SK-N-SH treated with all-trans-retinoic acid at 6 μM for 48 hours (cell line): ENCODE results near the gene GTF2H1.

Experiments
- ATAC-seq: fragments of 200-7000 bp; cut with Tn5 transposase; 3 replicates; pipeline ENCODE4 v1.9.1; 2020; ENCODE audit warnings: mild to moderate bottlenecking, moderate library complexity
- ARNTL ChIP-seq: fragments of 450-650 bp; formaldehyde crosslinking; IDR thresholded peaks from 2 replicates; pipeline ENCODE4 v1.5.0; 2020; ENCODE audit warnings: low read depth, mild to moderate bottlenecking, moderate library complexity, borderline replicate concordance
- BACH2 ChIP-seq: fragments of 250-450 bp; sonication (Bioruptor Pico); IDR thresholded peaks from 2 replicates; pipeline ENCODE4 v1.9.0; 2021; ENCODE audit warnings: mild to moderate bottlenecking, borderline replicate concordance
- CREB5 ChIP-seq: fragments of 250-450 bp; sonication (Bioruptor Pico); IDR thresholded peaks from 2 replicates; pipeline ENCODE4 v1.5.1; 2020; ENCODE audit warnings: low read depth, mild to moderate bottlenecking, moderate library complexity
- CSDC2 ChIP-seq: fragments of 250-450 bp; sonication (Bioruptor Pico); IDR thresholded peaks from 2 replicates; pipeline ENCODE4 v1.5.0; 2020; ENCODE audit warnings: mild to moderate bottlenecking, moderate library complexity
- ESRRG ChIP-seq: fragments of 250-450 bp; sonication (Bioruptor Pico); IDR thresholded peaks from 2 replicates; pipeline ENCODE4 v1.6.1; 2021; ENCODE audit warnings: mild to moderate bottlenecking
- GLIS3 ChIP-seq: fragments of 250-450 bp; sonication (Bioruptor Pico); IDR thresholded peaks from 2 replicates; pipeline ENCODE4 v1.5.0; 2020; ENCODE audit warnings: mild to moderate bottlenecking, moderate library complexity
- ISL1 ChIP-seq: fragments of 250-450 bp; sonication (Bioruptor Pico); IDR thresholded peaks from 2 replicates; pipeline ENCODE4 v2.1.2; 2022; ENCODE audit warnings: mild to moderate bottlenecking, moderate library complexity
- OSR1 ChIP-seq: fragments of 250-450 bp; sonication (Bioruptor Pico); IDR thresholded peaks from 2 replicates; pipeline ENCODE4 v1.8.0; 2022; ENCODE audit warnings: moderate library complexity, mild to moderate bottlenecking, inconsistent platforms
- PPARA ChIP-seq: fragments of 250-450 bp; sonication (Bioruptor Pico); IDR thresholded peaks from 2 replicates; pipeline ENCODE4 v1.5.0; 2020; ENCODE audit warnings: mild to moderate bottlenecking, borderline replicate concordance
- RARB ChIP-seq: fragments of 250-450 bp; sonication (Bioruptor Pico); IDR thresholded peaks from 2 replicates; pipeline ENCODE4 v1.8.0; 2021; ENCODE audit warnings: mild to moderate bottlenecking, moderate library complexity
- SNAI2 ChIP-seq: fragments of 250-450 bp; sonication (Bioruptor Pico); IDR thresholded peaks from 2 replicates; pipeline ENCODE4 v1.5.0; 2020; ENCODE audit warnings: mild to moderate bottlenecking, moderate library complexity
- TCF4 ChIP-seq: fragments of 250-450 bp; sonication (Bioruptor Pico); IDR thresholded peaks from 2 replicates; pipeline ENCODE4 v1.8.0; 2021; ENCODE audit warnings: mild to moderate bottlenecking, moderate library complexity, borderline replicate concordance
- TOX ChIP-seq: fragments of 250-450 bp; sonication (Bioruptor Pico); IDR thresholded peaks from 2 replicates; pipeline ENCODE4 v1.8.0; 2021; ENCODE audit warnings: mild to moderate bottlenecking, moderate library complexity, borderline replicate concordance
- ZC3H10 ChIP-seq: fragments of 250-450 bp; sonication (Bioruptor Pico); IDR thresholded peaks from 2 replicates; pipeline ENCODE4 v1.5.1; 2021; ENCODE audit warnings: mild to moderate bottlenecking, moderate library complexity
- ZFP3 ChIP-seq: fragments of 250-450 bp; sonication (Bioruptor Pico); IDR thresholded peaks from 2 replicates; pipeline ENCODE4 v1.5.0; 2020; ENCODE audit warnings: mild to moderate bottlenecking, moderate library complexity
- ZFP30 ChIP-seq: fragments of 450-650 bp; formaldehyde crosslinking; IDR thresholded peaks from 2 replicates; pipeline ENCODE4 v1.5.0; 2022; ENCODE audit warnings: mild to moderate bottlenecking, moderate library complexity
- ZNF565 ChIP-seq: fragments of 450-650 bp; formaldehyde crosslinking; conservative IDR thresholded peaks from 2 replicates; pipeline ENCODE4 v1.5.0; 2020; ENCODE audit warnings: low read depth, mild to moderate bottlenecking, moderate library complexity
- ZNF70 ChIP-seq: fragments of 450-650 bp; formaldehyde crosslinking; IDR thresholded peaks from 2 replicates; pipeline ENCODE4 v1.5.0; 2020; ENCODE audit warnings: mild to moderate bottlenecking, moderate library complexity
- ZNF8 ChIP-seq: fragments of 450-650 bp; formaldehyde crosslinking; IDR thresholded peaks from 2 replicates; pipeline ENCODE4 v1.5.0; 2020; ENCODE audit warnings: mild to moderate bottlenecking, moderate library complexity
- TF ChIP-seq, protein P1 (sequence below): fragments of 250-450 bp; sonication (Bioruptor Pico); IDR thresholded peaks from 2 replicates; pipeline ENCODE4 v1.5.1; 2021; ENCODE audit warnings: mild to moderate bottlenecking, moderate library complexity
- TF ChIP-seq, protein P2 (sequence below): fragments of 250-450 bp; sonication (Bioruptor Pico); IDR thresholded peaks from 2 replicates; pipeline ENCODE4 v1.5.0; 2020; ENCODE audit warnings: mild to moderate bottlenecking, moderate library complexity
- TF ChIP-seq, protein P3 (sequence below): fragments of 250-450 bp; sonication (Bioruptor Pico); IDR thresholded peaks from 2 replicates; pipeline ENCODE4 v1.8.0; 2020; ENCODE audit warnings: mild to moderate bottlenecking, moderate library complexity, borderline replicate concordance

GTF2H1 gene

GRCh38 chr11:18280438-18281045 is 41.8 kb upstream of the GTF2H1 start:
- ATAC-seq: no peak

GRCh38 chr11:18282626-18283025 is 39.7 kb upstream of the GTF2H1 start:
- TF ChIP-seq SNAI2 (CRISPR knock-in tag): no peak
- TF ChIP-seq PPARA (CRISPR knock-in tag): no peak

More at GRCh38 chr11:18280438-18281045, 41.8 kb upstream of the GTF2H1 start:
- TF ChIP-seq, protein P1, sequence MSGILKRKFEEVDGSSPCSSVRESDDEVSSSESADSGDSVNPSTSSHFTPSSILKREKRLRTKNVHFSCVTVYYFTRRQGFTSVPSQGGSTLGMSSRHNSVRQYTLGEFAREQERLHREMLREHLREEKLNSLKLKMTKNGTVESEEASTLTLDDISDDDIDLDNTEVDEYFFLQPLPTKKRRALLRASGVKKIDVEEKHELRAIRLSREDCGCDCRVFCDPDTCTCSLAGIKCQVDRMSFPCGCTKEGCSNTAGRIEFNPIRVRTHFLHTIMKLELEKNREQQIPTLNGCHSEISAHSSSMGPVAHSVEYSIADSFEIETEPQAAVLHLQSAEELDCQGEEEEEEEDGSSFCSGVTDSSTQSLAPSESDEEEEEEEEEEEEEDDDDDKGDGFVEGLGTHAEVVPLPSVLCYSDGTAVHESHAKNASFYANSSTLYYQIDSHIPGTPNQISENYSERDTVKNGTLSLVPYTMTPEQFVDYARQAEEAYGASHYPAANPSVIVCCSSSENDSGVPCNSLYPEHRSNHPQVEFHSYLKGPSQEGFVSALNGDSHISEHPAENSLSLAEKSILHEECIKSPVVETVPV: no peak
- no peak for TF ChIP-seq ESRRG (CRISPR knock-in tag)

DNA sequence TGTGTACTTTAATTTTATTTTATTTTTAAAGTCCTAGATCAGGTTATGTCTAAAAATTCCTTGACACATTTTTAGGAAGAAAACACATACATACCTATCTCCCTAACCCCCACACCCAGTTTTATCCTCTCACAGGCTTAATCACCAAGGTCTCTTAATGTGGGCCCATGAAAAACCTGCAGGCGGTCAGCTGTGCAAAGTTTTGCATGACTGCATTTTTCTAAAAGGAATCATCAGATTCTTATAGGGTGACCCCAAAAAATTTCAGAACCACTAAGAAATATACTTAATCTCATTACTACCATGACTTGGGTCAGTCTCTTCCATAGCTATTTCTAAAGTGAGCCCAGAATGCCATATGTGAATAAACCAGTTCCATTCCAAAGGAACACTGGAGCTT is 36.5 kb upstream of the GTF2H1 start:
- ATAC-seq: no peak
- TF ChIP-seq GLIS3 (CRISPR knock-in tag) (no peak), TOX (CRISPR knock-in tag) (no peak), TCF4 (CRISPR knock-in tag) (no peak), RARB (CRISPR knock-in tag) (no peak)

More at GRCh38 chr11:18282626-18283025, 39.7 kb upstream of the GTF2H1 start:
- no peak for ATAC-seq

- no peak for ATAC-seq
- TF ChIP-seq PPARA (CRISPR knock-in tag) (no peak), GLIS3 (CRISPR knock-in tag) (no peak), ZNF70 (CRISPR knock-in tag) (no peak), SNAI2 (CRISPR knock-in tag) (no peak), ZFP30 (CRISPR knock-in tag) (no peak), ISL1 (no peak)
- TF ChIP-seq, protein P2, sequence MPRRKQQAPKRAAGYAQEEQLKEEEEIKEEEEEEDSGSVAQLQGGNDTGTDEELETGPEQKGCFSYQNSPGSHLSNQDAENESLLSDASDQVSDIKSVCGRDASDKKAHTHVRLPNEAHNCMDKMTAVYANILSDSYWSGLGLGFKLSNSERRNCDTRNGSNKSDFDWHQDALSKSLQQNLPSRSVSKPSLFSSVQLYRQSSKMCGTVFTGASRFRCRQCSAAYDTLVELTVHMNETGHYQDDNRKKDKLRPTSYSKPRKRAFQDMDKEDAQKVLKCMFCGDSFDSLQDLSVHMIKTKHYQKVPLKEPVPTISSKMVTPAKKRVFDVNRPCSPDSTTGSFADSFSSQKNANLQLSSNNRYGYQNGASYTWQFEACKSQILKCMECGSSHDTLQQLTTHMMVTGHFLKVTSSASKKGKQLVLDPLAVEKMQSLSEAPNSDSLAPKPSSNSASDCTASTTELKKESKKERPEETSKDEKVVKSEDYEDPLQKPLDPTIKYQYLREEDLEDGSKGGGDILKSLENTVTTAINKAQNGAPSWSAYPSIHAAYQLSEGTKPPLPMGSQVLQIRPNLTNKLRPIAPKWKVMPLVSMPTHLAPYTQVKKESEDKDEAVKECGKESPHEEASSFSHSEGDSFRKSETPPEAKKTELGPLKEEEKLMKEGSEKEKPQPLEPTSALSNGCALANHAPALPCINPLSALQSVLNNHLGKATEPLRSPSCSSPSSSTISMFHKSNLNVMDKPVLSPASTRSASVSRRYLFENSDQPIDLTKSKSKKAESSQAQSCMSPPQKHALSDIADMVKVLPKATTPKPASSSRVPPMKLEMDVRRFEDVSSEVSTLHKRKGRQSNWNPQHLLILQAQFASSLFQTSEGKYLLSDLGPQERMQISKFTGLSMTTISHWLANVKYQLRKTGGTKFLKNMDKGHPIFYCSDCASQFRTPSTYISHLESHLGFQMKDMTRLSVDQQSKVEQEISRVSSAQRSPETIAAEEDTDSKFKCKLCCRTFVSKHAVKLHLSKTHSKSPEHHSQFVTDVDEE (CRISPR knock-in tag): no peak
These were observed 33.5 kb upstream of the GTF2H1 start for GRCh38 chr11:18288911-18289310.

- ATAC-seq: no peak
- TF ChIP-seq ZC3H10 (CRISPR knock-in tag): no peak
- no peak for TF ChIP-seq ZNF565 (CRISPR knock-in tag)
- TF ChIP-seq SNAI2 (CRISPR knock-in tag): no peak
- TF ChIP-seq OSR1 (CRISPR knock-in tag): no peak
- TF ChIP-seq, protein P3, sequence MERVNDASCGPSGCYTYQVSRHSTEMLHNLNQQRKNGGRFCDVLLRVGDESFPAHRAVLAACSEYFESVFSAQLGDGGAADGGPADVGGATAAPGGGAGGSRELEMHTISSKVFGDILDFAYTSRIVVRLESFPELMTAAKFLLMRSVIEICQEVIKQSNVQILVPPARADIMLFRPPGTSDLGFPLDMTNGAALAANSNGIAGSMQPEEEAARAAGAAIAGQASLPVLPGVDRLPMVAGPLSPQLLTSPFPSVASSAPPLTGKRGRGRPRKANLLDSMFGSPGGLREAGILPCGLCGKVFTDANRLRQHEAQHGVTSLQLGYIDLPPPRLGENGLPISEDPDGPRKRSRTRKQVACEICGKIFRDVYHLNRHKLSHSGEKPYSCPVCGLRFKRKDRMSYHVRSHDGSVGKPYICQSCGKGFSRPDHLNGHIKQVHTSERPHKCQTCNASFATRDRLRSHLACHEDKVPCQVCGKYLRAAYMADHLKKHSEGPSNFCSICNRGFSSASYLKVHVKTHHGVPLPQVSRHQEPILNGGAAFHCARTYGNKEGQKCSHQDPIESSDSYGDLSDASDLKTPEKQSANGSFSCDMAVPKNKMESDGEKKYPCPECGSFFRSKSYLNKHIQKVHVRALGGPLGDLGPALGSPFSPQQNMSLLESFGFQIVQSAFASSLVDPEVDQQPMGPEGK (CRISPR knock-in tag): no peak
- TF ChIP-seq ZFP3 (CRISPR knock-in tag): no peak
- TF ChIP-seq ARNTL (CRISPR knock-in tag): no peak
- TF ChIP-seq ISL1: no peak
- no peak for TF ChIP-seq ESRRG (CRISPR knock-in tag)
- TF ChIP-seq GLIS3 (CRISPR knock-in tag): no peak
- no peak for TF ChIP-seq BACH2 (CRISPR knock-in tag)
- no peak for TF ChIP-seq TCF4 (CRISPR knock-in tag)
- TF ChIP-seq TOX (CRISPR knock-in tag): no peak
- no peak for TF ChIP-seq ZNF70 (CRISPR knock-in tag)
- TF ChIP-seq ZFP30 (CRISPR knock-in tag): no peak
- TF ChIP-seq ZNF8 (CRISPR knock-in tag): no peak
- no peak for TF ChIP-seq CREB5
- TF ChIP-seq CSDC2: no peak
- TF ChIP-seq, protein P2 (CRISPR knock-in tag): no peak
These were observed 27.5 kb upstream of the GTF2H1 start for GRCh38 chr11:18294862-18295261.
